Measurements from ENCODE around the gene TCP1. TPM values are rescaled to one million over a fixed set of nuclear protein-coding genes. Genes with fewer than 3 reads are reported as not detected.

Gene TCP1
- total and polyA plus RNA-seq, 2 experiments from 2014 or later: 222 to 346 TPM

- no peak for ATAC-seq
- Mint-ChIP-seq H3K27ac (no peak overlapping the region), H3K27me3 (ENCODE audit: insufficient read depth, low read depth, poor library complexity) (peaks cover 16% of the 10 kb centered on the region), H3K4me3 (no peak overlapping the region), H3K4me1 (peaks cover 34% of the 10 kb centered on the region), H3K9me3 (peaks cover 8% of the 10 kb centered on the region; the same call in 1 of the 3 replicates), H3K36me3 (ENCODE audit: low read depth) (peaks cover 8% of the 10 kb centered on the region; the same call in 2 of the 3 replicates)
- no peak overlapping the region for H3K4me2 ChIP-seq
- H3K36me3 ChIP-seq (ENCODE audit: insufficient read depth): no peaks in the 10 kb centered on the region
- H3K79me2 ChIP-seq (replicated peaks; ENCODE audit: insufficient read depth): no peaks in the 10 kb centered on the region
- H3K4me1 ChIP-seq (ENCODE audit: insufficient read depth): peaks cover 18% of the 10 kb centered on the region
- H3K4me3 ChIP-seq: no peak overlapping the region
- H3K27ac ChIP-seq (ENCODE audit: low read depth): no peak overlapping the region
- no peaks in the 10 kb centered on the region for H3K9me2 ChIP-seq (ENCODE audit: insufficient read depth)
- no peaks in the 10 kb centered on the region for H4K20me1 ChIP-seq (replicated peaks; ENCODE audit: insufficient read depth)
- H3K27me3 ChIP-seq (ENCODE audit: insufficient read depth): no peaks in the 10 kb centered on the region
- TF ChIP-seq ZNF331 (CRISPR knock-in tag; IDR thresholded peaks at IDR 0.05; ENCODE audit: low read depth): no peak
- TF ChIP-seq CREB1 (CRISPR knock-in tag; IDR thresholded peaks at IDR 0.05; ENCODE audit: low read depth): no peak
- no peak for TF ChIP-seq JUNB (IDR thresholded peaks at IDR 0.05; ENCODE audit: unreplicated experiment)
- no peak for TF ChIP-seq EZH2 (IDR thresholded peaks at IDR 0.05; ENCODE audit: low read depth, unreplicated experiment)
- no peak for TF ChIP-seq NANOG (IDR thresholded peaks at IDR 0.05; ENCODE audit: borderline replicate concordance)
- TF ChIP-seq, protein P1, sequence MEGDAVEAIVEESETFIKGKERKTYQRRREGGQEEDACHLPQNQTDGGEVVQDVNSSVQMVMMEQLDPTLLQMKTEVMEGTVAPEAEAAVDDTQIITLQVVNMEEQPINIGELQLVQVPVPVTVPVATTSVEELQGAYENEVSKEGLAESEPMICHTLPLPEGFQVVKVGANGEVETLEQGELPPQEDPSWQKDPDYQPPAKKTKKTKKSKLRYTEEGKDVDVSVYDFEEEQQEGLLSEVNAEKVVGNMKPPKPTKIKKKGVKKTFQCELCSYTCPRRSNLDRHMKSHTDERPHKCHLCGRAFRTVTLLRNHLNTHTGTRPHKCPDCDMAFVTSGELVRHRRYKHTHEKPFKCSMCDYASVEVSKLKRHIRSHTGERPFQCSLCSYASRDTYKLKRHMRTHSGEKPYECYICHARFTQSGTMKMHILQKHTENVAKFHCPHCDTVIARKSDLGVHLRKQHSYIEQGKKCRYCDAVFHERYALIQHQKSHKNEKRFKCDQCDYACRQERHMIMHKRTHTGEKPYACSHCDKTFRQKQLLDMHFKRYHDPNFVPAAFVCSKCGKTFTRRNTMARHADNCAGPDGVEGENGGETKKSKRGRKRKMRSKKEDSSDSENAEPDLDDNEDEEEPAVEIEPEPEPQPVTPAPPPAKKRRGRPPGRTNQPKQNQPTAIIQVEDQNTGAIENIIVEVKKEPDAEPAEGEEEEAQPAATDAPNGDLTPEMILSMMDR (conservative IDR thresholded peaks at IDR 0.05; ENCODE audit: low read depth in 2 of 2): no peak
- TF ChIP-seq ZNF114 (CRISPR knock-in tag; IDR thresholded peaks at IDR 0.05): no peak
- TF ChIP-seq STAT1 (IDR thresholded peaks at IDR 0.05; ENCODE audit: unreplicated experiment): no peak
- no peak for TF ChIP-seq POLR2AphosphoS5 (IDR thresholded peaks at IDR 0.05; ENCODE audit: low read depth)
- TF ChIP-seq EZH2phosphoT487 (IDR thresholded peaks at IDR 0.05; ENCODE audit: unreplicated experiment): no peak
- TF ChIP-seq ZNF462 (CRISPR knock-in tag; IDR thresholded peaks at IDR 0.05): no peak
- TF ChIP-seq, protein P2, sequence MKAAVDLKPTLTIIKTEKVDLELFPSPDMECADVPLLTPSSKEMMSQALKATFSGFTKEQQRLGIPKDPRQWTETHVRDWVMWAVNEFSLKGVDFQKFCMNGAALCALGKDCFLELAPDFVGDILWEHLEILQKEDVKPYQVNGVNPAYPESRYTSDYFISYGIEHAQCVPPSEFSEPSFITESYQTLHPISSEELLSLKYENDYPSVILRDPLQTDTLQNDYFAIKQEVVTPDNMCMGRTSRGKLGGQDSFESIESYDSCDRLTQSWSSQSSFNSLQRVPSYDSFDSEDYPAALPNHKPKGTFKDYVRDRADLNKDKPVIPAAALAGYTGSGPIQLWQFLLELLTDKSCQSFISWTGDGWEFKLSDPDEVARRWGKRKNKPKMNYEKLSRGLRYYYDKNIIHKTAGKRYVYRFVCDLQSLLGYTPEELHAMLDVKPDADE (IDR thresholded peaks at IDR 0.05): no peak
- TF ChIP-seq REST (IDR thresholded peaks at IDR 0.05; ENCODE audit: unreplicated experiment): no peak
- H2AFZ ChIP-seq: no peak overlapping the region
- DNase-seq (ENCODE audit: low spot score): no peak
- H3F3A ChIP-seq (replicated peaks; ENCODE audit: low read depth): no peaks in the 10 kb centered on the region
These were observed 38.7 kb upstream of the TCP1 start for GRCh38 chr6:159828074-159828473.

All from GM23338 (cell line).